ENCODE measurements around the gene CHRNA10. TPM values are rescaled to one million over a fixed set of nuclear protein-coding genes. Genes with fewer than 3 reads are reported as not detected.

The CHRNA10 gene
- total and polyA plus RNA-seq, 2 of the 13 experiments (the other 11 are each of a cell fraction or from before 2014, with no cell fraction given), result 0.53 to 0.71 TPM

GRCh38 chr11:3684129-3684818 lies 13.1 kb upstream of the CHRNA10 start:
- no peaks in the 10 kb centered on the region for H3K79me2 ChIP-seq (ENCODE audit: insufficient read depth, low read length)
- FAIRE-seq (no peak), ATAC-seq (no peak), DNase-seq (ENCODE audit: low spot score) (no peak)
- H2AFZ ChIP-seq (ENCODE audit: low read length), result no peak overlapping the region
- no peaks in the 10 kb centered on the region for H3K9me3 ChIP-seq (ENCODE audit: low read length)
- H3K36me3 ChIP-seq (replicated peaks in 1 of 2; ENCODE audit: control insufficient read depth in 1 of 2, insufficient read depth in 2 of 2, low read length in 2 of 2), result peaks cover 18 to 80% of the 10 kb centered on the region in 2 experiments
- CTCF ChIA-PET (ENCODE audit: low intra/inter-chr PET ratio, low total read pairs), result no interaction called here
- WGBS (ENCODE audit: low lambda C conversion rate), result 96% methylated on average over 12 of the region's 12 CpGs
- TF ChIP-seq, protein P1, sequence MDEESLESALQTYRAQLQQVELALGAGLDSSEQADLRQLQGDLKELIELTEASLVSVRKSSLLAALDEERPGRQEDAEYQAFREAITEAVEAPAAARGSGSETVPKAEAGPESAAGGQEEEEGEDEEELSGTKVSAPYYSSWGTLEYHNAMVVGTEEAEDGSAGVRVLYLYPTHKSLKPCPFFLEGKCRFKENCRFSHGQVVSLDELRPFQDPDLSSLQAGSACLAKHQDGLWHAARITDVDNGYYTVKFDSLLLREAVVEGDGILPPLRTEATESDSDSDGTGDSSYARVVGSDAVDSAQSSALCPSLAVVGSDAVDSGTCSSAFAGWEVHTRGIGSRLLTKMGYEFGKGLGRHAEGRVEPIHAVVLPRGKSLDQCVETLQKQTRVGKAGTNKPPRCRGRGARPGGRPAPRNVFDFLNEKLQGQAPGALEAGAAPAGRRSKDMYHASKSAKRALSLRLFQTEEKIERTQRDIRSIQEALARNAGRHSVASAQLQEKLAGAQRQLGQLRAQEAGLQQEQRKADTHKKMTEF (CRISPR knock-in tag; IDR thresholded peaks at IDR 0.05), result no peak
- no peak for TF ChIP-seq RFX3 (CRISPR knock-in tag; IDR thresholded peaks at IDR 0.05)
- POLR2A ChIA-PET, result no interaction called here
- H3K4me3 ChIP-seq (replicated peaks in 1 of 3; ENCODE audit: insufficient read depth in 1 of 3, low read depth in 2 of 3, low read length in 3 of 3), result no peak overlapping the region
- in situ Hi-C loops (cut with HindIII; ENCODE audit: extremely low pct_ligation_motif_present, low pct_unique_long_range_greater_than_20kb) (no loop called here), intact Hi-C loops (cut with micrococcal nuclease; ENCODE audit: unreplicated experiment) (no loop called here)
- H4K20me1 ChIP-seq (ENCODE audit: insufficient read depth, low read length), result no peaks in the 10 kb centered on the region
- no peaks in the 10 kb centered on the region for H3K27me3 ChIP-seq (ENCODE audit: control insufficient read depth in 1 of 2, insufficient read depth in 2 of 2, low read length in 2 of 2)
- H3K4me1 ChIP-seq (ENCODE audit: insufficient read depth, low read length), result no peaks in the 10 kb centered on the region
- H3K4me2 ChIP-seq (ENCODE audit: low read depth, low read length), result no peak overlapping the region
- TSS peak; percentile 42 for BruUV-seq (replicated peaks)
- H3K27ac ChIP-seq (ENCODE audit: extremely low read length, insufficient read depth, low read length), result no peak overlapping the region
- no peak overlapping the region for H3K9ac ChIP-seq (ENCODE audit: insufficient read depth, low read depth, low read length)

DNA sequence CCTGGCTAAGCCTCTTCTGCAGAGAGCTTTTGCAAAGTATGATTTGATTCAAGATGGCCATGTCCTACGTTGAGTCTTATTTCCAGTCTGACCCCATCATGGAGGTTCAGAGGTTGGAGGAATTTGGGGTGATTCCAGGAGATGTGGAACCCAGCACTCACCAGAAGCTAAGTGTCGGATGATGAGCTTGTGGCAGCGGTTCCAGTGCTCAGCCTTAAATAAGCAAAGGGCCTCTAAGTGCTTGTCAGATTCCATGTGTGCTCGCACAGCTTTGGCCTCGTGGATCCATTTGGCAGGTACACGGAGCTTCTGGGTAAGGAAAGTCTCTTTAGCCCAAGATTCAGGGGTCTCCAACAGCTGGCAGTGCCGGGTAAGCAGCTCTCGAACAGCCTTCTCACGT lies 11.9 kb upstream of the CHRNA10 start:
- Histone ChIP-seq H3K27ac (ENCODE audit: extremely low read length, insufficient read depth, low read length) (no peak overlapping the region), H3K4me3 (replicated peaks in 1 of 3; ENCODE audit: insufficient read depth in 1 of 3, low read depth in 2 of 3, low read length in 3 of 3) (no peak overlapping the region), H2AFZ (ENCODE audit: low read length) (no peak overlapping the region), H3K4me2 (ENCODE audit: low read depth, low read length) (no peak overlapping the region), H3K9ac (ENCODE audit: insufficient read depth, low read depth, low read length) (no peak overlapping the region), H3K36me3 (replicated peaks in 1 of 2; ENCODE audit: control insufficient read depth in 1 of 2, insufficient read depth in 2 of 2, low read length in 2 of 2) (peaks cover 17 to 89% of the 10 kb centered on the region in 2 experiments), H3K4me1 (ENCODE audit: insufficient read depth, low read length) (no peaks in the 10 kb centered on the region), H4K20me1 (ENCODE audit: insufficient read depth, low read length) (no peaks in the 10 kb centered on the region), H3K27me3 (ENCODE audit: control insufficient read depth in 1 of 2, insufficient read depth in 2 of 2, low read length in 2 of 2) (no peaks in the 10 kb centered on the region), H3K79me2 (ENCODE audit: insufficient read depth, low read length) (no peaks in the 10 kb centered on the region), H3K9me3 (ENCODE audit: low read length) (no peaks in the 10 kb centered on the region)
- WGBS (ENCODE audit: low lambda C conversion rate), result 88% methylated on average over 2 of the region's 9 CpGs
- DNase-seq (ENCODE audit: low spot score) (no peak), ATAC-seq (no peak), FAIRE-seq (no peak)
- TF ChIP-seq ZNF780A (CRISPR knock-in tag; IDR thresholded peaks at IDR 0.05), result no peak
- no peak for TF ChIP-seq ZFAT (CRISPR knock-in tag; conservative IDR thresholded peaks at IDR 0.05)
- TF ChIP-seq ZNF121 (CRISPR knock-in tag; IDR thresholded peaks at IDR 0.05), result no peak
- no peak for TF ChIP-seq SKI (IDR thresholded peaks at IDR 0.05; ENCODE audit: partially characterized antibody)
- TF ChIP-seq MAZ (IDR thresholded peaks at IDR 0.05; ENCODE audit: borderline replicate concordance, low read depth, low read length), result no peak
- no peak for TF ChIP-seq MAZ (CRISPR knock-in tag; IDR thresholded peaks at IDR 0.05; ENCODE audit: low read depth)
- TF ChIP-seq ZNF572 (CRISPR knock-in tag; IDR thresholded peaks at IDR 0.05), result no peak
- no peak for TF ChIP-seq ATF7 (IDR thresholded peaks at IDR 0.05)
- no peak for TF ChIP-seq ATF7 (CRISPR knock-in tag; IDR thresholded peaks at IDR 0.05)
- no peak for TF ChIP-seq ZNF766 (CRISPR knock-in tag; IDR thresholded peaks at IDR 0.05; ENCODE audit: borderline replicate concordance)
- no peak for TF ChIP-seq ETS1 (CRISPR knock-in tag; IDR thresholded peaks at IDR 0.05)
- TF ChIP-seq RXRA (CRISPR knock-in tag; IDR thresholded peaks at IDR 0.05), result no peak
- TF ChIP-seq RCOR2 (CRISPR knock-in tag; IDR thresholded peaks at IDR 0.05), result no peak
- no TSS peak for BruUV-seq (replicated peaks)
- POLR2A ChIA-PET, result no interaction called here
- in situ Hi-C loops (cut with HindIII; ENCODE audit: extremely low pct_ligation_motif_present, low pct_unique_long_range_greater_than_20kb), result no loop called here
- CTCF ChIA-PET (ENCODE audit: low intra/inter-chr PET ratio, low total read pairs), result no interaction called here
- intact Hi-C loops (cut with micrococcal nuclease; ENCODE audit: unreplicated experiment), result no loop called here
